ENCODE results near the gene SGPL1.

Gene SGPL1

DNA sequence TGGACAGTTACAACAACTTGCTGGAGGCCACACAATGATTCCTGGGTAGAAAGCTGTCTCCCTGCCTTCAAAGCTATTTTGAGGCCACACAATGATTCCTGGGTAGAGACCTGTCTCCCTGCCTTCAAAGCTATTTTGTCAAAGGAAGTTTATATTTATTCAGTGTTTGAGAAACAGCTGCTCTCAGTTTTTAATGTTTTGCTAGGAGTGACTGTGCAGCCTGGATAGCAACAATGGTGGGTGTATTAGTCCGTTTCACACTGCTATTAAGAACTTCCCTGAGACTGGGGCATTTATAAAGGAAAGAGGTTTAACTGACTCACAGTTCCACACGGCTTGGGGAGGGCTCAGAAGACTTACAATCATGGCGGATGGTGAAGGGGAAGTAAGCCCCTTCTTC, 3.9 kb upstream of the SGPL1 start:
- no peak for DNase-seq

DNA sequence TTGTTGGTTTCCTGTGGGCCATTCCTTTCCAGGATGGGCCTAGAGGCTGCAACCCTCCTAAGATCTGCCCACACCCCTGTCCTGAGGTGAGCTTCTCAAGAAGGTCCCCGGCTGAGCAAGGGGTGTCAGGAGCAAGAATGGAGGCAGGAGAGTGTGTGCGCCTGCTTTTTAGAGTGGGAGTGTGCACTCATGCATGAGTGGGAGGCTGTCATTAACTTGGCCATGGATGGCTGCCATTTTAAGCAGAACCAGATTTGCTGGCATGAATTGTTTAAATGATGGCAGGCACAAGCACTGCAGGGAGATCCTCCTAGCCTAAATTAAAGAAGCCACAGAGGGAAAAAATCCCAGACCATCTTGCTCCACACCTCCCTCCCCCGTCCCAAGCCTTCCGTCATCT, 2.9 kb upstream of the SGPL1 start:
- no peak for DNase-seq

DNA sequence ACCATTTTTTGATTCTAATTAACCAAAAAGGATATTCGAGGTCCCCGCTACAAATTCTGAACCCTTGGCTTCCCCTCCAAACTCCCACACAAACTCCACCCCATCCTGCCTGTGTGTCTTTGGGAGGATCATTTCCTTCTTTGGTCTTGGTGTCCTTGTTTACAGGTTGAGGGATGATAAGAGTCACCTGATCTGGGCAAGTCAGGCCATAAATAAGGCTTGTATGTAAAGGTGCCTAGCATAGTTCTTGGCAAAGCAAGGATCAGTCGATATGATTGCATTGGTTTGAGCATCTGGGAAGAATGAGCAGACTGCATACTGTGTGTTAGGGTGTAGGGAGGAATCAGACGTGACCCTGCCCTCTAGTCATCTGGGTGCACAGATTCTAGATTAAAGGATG, 1.6 kb upstream of the SGPL1 start:
- no peak for DNase-seq

GRCh38 chr10:70816220-70816894, 609 bp downstream of the SGPL1 start:
- peak; percentile 79 for DNase-seq

- no peak for DNase-seq
Measured at GRCh38 chr10:70820976-70821750, 5.4 kb downstream of the SGPL1 start.

DNA sequence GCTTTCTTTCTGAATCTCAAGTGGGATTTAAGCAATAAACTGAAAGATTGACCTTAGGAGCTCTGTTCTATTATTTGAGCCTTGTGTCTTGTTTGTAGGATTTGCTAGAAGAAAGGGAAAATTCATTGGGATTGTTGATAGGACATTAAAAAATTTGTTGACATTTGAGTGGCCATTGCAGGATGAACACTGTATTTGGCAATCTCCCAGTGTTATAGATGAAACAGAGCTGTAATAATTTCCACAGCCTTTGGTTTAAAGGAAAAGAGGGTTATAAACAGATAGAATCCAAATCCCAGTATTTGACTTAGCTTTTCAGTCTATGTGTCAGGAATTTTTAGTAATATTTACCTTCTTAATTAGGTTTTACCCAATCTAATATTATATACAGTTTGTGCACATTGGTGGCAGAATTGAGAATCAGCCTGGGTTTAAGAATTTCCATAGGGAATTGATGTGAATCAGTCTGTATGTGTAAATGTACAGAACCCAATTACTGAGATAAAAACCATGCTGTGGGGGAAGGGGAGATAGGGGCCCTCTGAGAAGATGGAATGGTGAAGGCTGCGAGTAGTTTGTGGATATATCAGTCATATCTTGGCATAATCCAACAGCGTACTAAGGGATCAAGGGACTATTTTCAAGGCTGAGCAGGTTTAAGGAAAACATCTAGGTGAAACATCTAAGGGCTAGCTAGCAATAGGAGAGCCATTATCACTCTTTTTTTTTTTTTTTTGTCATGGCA, 6.5 kb downstream of the SGPL1 start:
- DNase-seq: no peak

- DNase-seq: peak; percentile 25
Measured at GRCh38 chr10:70827086-70827757, 11.5 kb downstream of the SGPL1 start.

DNA sequence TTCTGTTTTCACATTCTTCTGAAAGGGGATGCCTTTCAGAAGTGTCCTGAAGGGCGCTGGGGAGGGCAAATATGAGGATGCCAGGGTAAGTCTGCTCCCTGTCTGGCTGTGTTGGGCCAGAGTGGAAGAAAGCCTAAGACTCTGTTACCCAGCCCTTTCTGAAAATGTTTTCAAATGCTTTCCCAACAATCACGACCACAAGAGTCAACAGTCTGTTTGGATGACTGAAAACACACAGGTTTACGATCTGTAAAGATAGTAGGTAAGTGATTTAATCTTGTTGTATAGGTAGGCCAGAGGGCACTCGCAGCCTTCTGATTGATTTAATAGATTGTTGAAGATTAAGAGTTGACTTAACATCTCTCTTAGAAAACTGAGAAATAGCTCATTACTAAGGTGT, 13.2 kb downstream of the SGPL1 start:
- DNase-seq: no peak

- DNase-seq: no peak
Measured at GRCh38 chr10:70829543-70829942, 13.8 kb downstream of the SGPL1 start.

GRCh38 chr10:70830164-70830563, 14.4 kb downstream of the SGPL1 start:
- DNase-seq: no peak

GRCh38 chr10:70832221-70832620, 16.5 kb downstream of the SGPL1 start:
- DNase-seq: no peak

- no peak for DNase-seq
Measured at GRCh38 chr10:70832852-70833528, 17.2 kb downstream of the SGPL1 start.

DNA sequence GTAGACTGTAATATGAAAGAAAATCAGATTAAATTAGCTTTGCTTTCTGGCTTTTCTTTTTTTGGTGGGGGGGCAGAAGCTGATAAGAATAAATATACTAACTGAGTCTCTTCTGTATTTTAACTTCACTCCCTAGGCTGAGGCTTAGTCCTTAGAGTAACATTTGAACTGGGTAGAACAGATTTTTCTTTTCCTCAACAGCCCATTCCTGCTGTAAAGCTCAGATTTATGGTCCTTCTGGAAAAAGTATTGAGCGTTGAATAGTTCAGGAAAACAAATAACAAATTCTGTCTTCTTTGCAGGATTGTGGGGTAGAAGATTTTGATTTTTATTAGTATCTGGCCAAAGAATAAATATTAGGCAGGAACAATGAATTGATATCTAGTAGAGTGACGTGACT, 17.9 kb downstream of the SGPL1 start:
- DNase-seq: no peak

- DNase-seq: no peak
Measured at GRCh38 chr10:70834021-70834420, 18.3 kb downstream of the SGPL1 start.

DNA sequence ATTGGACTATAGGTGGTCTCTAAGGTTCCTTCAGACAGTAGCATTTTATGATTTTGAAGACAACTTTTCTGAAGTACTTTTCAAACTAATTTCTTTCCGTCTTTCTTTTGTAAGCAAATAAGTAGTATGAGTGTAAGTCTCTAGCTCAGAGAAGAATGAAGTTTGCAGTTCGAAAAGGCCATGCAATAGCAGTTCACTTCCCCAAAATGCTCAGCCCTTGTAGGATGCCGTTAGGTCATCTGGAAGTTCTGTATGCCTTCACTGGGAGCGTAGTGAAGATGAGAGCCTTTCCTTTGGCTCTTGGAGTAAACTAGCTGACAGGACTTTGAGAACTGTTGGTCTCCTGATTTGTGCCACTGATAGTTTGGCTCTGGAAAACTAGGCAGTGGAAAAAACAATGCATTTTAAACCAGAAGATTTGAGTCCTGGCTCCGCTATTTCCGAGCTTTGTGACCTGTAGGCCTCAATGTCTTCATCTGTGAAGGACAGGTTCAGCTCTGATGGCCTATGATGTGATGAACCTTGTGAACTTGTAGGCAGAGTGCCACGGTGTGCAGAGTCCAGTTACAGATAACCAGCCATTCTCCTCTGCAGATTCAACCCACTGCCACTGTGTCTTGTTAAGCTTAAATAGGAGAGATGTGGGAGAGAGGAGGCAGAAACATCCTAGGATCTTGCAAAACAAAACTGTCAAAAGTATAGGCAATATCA, 18.8 kb downstream of the SGPL1 start:
- DNase-seq: no peak

GRCh38 chr10:70836319-70836718, 20.6 kb downstream of the SGPL1 start:
- DNase-seq: no peak

DNA sequence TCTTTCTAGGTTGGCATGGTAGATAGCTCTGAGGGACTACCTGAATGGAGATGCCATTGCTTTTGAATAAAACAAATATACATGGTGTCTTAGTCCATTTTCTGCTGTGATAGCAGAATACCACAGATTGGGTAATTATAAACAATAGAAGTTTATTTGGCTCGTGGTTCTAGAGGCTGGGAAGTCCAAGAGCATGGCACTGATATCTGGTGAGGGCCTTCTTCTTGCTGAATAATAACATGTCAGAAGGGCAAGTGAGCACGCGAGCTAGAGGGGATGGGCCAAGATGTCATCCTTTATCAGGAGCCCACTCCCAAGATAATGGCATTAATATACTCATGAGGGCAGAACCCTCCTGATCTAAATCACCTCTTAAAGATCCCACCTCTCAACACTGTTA, 21.9 kb downstream of the SGPL1 start:
- no peak for DNase-seq

DNA sequence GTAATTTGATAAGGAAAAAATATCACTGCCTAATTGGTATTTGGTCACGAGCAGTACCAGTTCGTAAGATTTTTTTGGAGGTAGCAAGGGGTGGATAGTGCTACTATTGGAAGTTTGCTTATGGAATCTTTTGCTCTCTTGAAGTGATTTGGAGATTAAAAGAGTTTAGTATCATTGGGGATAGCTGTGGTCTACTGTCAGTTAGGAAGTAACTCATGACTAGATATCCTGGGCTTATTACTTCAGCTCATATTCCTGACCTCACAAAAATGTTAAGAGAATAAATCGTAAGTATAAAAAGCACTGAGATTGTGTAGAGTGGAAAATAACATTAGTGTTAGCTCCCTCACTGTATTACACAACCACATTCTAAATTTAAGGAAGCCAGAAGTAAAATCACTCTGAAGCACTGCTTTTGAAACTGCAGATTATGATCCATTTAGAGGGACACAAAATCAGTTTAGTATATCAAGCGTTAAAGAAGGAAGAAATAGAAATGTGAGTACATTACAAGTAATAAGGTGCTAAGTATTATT, 22.6 kb downstream of the SGPL1 start:
- DNase-seq: no peak

DNA sequence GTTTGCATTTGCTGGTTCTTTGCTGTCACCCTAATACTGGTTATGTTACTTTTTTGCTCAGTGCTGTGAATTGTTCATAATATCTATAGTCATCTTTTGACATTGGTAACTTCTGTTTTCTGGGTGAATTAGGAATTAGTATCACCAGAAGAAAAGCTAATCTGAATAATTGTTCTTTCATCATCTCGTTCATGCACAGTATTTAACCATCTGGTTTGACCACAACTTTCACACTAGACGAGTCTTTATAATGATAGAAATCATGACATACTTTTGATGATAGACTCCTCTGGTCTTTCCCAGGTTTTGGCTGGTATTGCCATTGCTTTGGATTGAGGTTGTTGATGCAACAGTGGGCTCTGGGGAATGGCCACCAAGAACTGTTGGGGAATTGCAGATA, 25.1 kb downstream of the SGPL1 start:
- no peak for DNase-seq

DNA sequence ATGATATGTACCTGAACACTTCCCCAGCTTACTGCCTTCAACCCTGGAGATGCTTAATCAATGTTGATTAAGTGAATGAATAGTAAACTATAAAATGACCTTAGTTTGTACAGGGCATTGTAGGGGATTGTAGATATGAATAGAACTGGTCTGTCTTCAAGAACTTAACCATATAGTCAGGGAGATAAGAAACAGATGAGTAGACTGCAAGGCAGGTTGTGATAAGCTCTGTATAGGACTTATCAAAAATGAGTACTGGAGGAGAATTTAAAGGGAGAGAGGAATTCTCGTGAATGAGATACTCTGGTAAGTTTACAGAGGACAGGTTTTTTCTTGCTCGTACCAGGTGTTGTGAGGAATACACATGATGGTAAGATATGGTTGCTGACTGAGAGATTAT, 27.6 kb downstream of the SGPL1 start:
- peak; percentile 79 for DNase-seq

DNA sequence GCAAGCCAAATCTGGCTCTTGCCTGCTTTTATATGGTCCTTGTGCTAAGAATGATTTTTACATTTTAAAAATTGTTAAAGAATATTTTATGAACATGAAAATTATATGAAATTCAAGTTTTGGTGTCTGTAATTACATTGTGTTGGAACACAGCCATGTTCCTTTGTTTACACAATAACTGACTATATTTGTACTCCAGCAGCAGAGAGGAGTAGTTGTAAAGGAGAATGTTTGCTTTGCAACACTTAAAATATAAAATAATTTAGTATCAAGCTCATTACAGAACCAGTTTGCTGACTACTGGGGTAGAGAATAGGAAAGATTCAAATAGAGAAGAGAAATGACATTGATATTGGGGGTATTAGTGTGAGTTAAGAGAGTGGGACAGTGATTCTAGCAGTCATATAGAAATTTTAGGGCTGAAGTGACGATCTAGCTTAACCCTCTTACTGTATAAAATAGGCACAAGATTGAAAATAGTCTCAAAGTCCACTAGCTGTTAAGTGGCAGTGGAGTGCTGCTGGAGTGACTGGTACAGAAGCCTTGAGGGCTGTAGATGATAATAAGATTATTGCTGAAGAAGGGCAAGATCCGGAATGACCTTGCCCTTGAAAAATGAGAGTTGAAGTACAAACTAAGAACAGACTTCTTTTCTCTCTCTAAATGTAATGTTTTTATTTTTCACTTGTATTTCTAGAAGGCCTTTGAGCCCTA, 28.2 kb downstream of the SGPL1 start:
- DNase-seq: peak; percentile 79
